ENCODE data around the gene ZNF784. TPM values are rescaled to one million over a fixed set of nuclear protein-coding genes. Genes with fewer than 3 reads are reported as not detected.

The ZNF784 gene
- total RNA-seq, 6 donors from 2014 or later, result 6.8 to 14.7 (median 8.6) TPM

DNA sequence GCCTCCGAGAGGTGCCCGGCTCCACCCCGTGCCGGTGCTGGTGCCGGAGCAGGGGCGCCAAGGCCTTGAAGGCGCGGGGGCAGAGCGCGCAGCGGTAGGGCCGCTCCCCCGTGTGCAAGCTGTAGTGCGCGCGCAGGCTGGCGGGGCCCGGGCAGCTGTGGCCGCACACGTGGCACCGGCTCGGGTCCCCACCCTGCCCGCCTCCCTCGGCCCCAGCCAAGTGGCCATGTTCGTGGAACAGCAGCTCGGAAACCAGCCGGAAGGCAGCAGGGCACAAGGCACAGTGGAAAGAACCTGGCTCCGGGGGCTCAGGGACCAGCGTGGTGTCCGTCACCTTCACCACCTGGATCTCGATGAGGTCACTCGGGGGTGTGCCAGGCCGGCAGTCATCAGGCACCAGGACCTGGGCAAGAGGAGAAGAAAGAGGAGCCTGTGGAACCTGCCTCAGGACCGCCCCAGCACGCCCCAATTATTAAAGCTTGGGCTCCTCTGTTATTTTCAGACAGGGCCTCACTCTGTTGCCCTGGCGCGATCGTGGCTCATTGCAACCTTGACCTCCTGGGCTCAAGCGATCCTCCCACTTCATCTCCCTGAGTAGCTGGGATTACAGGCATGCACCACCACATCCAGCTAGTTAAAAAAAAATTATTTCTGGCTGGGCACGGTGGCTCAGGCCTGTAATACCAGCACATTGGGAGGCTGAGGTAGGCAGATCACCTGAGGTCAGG lies 2.0 kb downstream of the ZNF784 start:
- Histone ChIP-seq H3K4me3 (no peak overlapping the region), H3K36me3 (peaks cover 0 to 25% (median 11%) of the 10 kb centered on the region in 4 donors), H3K27ac (no peak overlapping the region), H3K9me3 (no peaks in the 10 kb centered on the region), H3K4me1 (peaks cover 28 to 39% (median 31%) of the 10 kb centered on the region in 4 donors), H3K27me3 (no peaks in the 10 kb centered on the region)
- WGBS, 2 donors, result 90 to 97% methylated on average over 13 to 39 of the region's 40 CpGs
- DNase-seq, result no peak
- ATAC-seq (ENCODE audit: low FRiP score in 2 of 2), result no peak
- TF ChIP-seq POLR2AphosphoS5 (IDR thresholded peaks at IDR 0.05) (no peak), EP300 (IDR thresholded peaks at IDR 0.05) (no peak), POLR2A (IDR thresholded peaks at IDR 0.05) (no peak)
- TF ChIP-seq, protein P1, sequence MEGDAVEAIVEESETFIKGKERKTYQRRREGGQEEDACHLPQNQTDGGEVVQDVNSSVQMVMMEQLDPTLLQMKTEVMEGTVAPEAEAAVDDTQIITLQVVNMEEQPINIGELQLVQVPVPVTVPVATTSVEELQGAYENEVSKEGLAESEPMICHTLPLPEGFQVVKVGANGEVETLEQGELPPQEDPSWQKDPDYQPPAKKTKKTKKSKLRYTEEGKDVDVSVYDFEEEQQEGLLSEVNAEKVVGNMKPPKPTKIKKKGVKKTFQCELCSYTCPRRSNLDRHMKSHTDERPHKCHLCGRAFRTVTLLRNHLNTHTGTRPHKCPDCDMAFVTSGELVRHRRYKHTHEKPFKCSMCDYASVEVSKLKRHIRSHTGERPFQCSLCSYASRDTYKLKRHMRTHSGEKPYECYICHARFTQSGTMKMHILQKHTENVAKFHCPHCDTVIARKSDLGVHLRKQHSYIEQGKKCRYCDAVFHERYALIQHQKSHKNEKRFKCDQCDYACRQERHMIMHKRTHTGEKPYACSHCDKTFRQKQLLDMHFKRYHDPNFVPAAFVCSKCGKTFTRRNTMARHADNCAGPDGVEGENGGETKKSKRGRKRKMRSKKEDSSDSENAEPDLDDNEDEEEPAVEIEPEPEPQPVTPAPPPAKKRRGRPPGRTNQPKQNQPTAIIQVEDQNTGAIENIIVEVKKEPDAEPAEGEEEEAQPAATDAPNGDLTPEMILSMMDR (IDR thresholded peaks at IDR 0.05), result no peak

DNA sequence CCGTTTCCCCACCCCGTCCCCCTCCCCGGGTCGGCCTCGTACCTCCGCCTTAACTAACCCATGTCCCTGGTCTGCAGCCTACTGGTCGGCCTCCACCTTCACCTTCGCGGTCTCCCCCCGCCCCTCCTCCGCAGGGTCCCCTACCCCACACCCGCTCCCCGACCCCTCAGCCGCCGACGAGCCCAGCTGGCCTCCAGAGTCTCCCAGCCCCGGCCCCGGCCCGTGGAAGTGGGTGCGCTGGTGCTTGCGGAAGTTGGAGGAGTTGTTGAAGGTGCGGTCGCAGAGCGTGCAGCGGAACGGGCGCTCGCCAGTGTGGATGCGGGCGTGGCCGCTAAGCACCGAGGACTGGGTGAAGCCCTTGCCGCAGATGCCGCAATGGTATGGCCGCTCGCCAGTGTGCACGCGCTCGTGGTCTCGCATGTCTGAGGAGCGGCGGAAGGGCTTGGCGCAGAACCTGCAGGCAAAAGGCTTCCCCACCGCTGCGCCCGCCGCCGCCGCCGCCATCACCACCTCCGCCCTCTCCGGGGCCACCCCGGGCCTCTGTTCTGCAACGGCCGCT lies 2.6 kb downstream of the ZNF784 start:
- DNase-seq, result peak in 1 of 2 donors; percentile 87
- TF ChIP-seq, protein P1 (IDR thresholded peaks at IDR 0.05), result no peak
- no peak for TF ChIP-seq POLR2AphosphoS5 (IDR thresholded peaks at IDR 0.05)
- TF ChIP-seq EP300 (IDR thresholded peaks at IDR 0.05), result no peak
- no peak for TF ChIP-seq POLR2A (IDR thresholded peaks at IDR 0.05)
- no peak overlapping the region for H3K4me3 ChIP-seq
- WGBS, 2 donors, result 93 to 97% methylated on average over 36 to 47 of the region's 55 CpGs
- peaks cover 2 to 30% (median 14%) of the 10 kb centered on the region in 4 donors for H3K36me3 ChIP-seq
- ATAC-seq (ENCODE audit: low FRiP score in 2 of 2), result no peak
- H3K27me3 ChIP-seq, result no peaks in the 10 kb centered on the region
- peaks cover 28 to 39% (median 31%) of the 10 kb centered on the region in 4 donors for H3K4me1 ChIP-seq
- H3K9me3 ChIP-seq, result no peaks in the 10 kb centered on the region
- H3K27ac ChIP-seq, result peak overlapping the region in 1 of 4 donors; percentile 66

DNA sequence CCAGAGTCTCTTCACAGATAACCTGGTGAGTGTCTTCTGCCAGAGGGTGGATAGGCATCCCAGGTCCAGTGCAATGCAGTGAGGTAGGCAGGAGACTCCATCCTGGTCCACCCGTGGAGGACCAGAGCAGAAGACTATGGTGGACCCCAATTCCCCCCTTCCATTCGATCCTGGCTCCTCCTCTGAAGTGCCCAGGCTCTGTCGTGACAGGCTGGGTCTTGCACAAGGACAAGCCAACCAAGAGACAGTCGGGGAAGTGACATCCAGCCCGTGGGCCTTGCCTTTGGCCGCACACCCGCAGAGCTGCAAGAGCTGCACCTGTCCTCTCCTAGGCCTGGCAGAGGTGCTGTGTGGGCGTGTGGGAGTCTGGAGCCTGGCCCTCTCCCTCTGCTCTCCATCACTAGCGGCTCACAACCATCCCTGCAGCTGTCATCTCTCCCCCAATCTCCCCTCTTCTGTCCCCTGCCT lies 3.1 kb downstream of the ZNF784 start:
- ATAC-seq (ENCODE audit: low FRiP score in 2 of 2), result no peak
- Histone ChIP-seq H3K36me3 (peaks cover 5 to 35% (median 19%) of the 10 kb centered on the region in 4 donors), H3K4me3 (no peak overlapping the region), H3K9me3 (no peaks in the 10 kb centered on the region), H3K27ac (peak overlapping the region; percentile 5 to 66 (median 44)), H3K4me1 (peaks cover 28 to 39% (median 31%) of the 10 kb centered on the region in 4 donors), H3K27me3 (no peaks in the 10 kb centered on the region)
- DNase-seq, result no peak
- 85 to 92% methylated on average over 5 to 9 of the region's 9 CpGs for WGBS, 2 donors
- TF ChIP-seq EP300 (IDR thresholded peaks at IDR 0.05) (no peak), POLR2AphosphoS5 (IDR thresholded peaks at IDR 0.05) (no peak), POLR2A (IDR thresholded peaks at IDR 0.05) (no peak)
- TF ChIP-seq, protein P1 (IDR thresholded peaks at IDR 0.05), result no peak

DNA sequence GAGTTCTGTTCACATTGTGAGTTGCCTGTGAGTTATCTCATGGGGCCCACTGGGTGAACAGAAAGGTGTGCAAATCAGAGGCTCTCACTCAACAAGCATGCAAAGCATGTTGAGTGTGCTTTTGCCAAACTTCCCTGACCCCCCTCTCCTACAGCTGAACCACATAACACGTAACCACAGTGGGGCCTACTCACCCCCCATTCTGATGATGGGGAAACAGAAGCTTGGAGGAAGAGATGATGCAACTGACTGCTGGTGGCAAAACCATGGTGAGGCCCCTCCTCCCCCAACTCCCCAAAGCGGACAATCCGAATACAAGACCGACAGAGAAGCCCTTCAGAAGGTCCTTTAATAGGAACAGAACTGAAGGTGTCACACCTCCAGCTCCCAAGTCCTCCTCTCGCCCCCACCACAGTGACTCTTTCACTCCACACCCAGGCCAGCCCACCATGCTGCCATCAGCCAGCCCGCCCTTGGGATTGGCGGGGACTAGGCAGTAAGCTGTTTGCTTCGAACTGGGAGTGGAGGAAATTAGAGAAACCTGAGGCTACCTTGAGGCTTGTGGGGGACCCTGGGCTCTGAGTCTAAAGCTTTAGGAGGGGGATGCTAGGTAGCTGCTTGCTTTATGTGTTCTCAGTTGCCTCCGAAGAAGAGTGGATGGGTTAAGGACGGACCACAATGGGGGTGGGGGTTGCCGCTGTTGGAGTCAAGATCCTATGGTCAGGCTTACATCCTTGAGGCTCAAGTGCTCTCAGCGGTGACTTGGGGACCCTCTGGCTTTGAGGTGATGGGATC lies 3.8 kb downstream of the ZNF784 start:
- H3K4me3 ChIP-seq, result no peak overlapping the region
- peaks cover 11 to 41% (median 26%) of the 10 kb centered on the region in 4 donors for H3K36me3 ChIP-seq
- TF ChIP-seq POLR2AphosphoS5 (IDR thresholded peaks at IDR 0.05) (peak in 1 of 2 donors; percentile 42), POLR2A (IDR thresholded peaks at IDR 0.05) (peak in 1 of 4 donors; percentile 15)
- TF ChIP-seq, protein P1 (IDR thresholded peaks at IDR 0.05), result no peak
- DNase-seq (no peak), ATAC-seq (ENCODE audit: low FRiP score in 2 of 2) (no peak)
- 75 to 93% methylated on average over 12 of the region's 12 CpGs for whole genome bisulfite sequencing, 2 donors
- H3K4me1 ChIP-seq, result peaks cover 28 to 39% (median 31%) of the 10 kb centered on the region in 4 donors
- peak overlapping the region; percentile 5 to 66 (median 44) for H3K27ac ChIP-seq
- no peaks in the 10 kb centered on the region for H3K9me3 ChIP-seq
- H3K27me3 ChIP-seq, result no peaks in the 10 kb centered on the region
